DND-41 (cell line): Measurements from ENCODE around the gene ACAD9.

Source experiments
- EZH2 ChIP-seq: IDR thresholded peaks from 3 replicates; pipeline ENCODE4 v1.6.1; 2012; ENCODE audit warnings: borderline replicate concordance, low read depth, mild to moderate bottlenecking, moderate library complexity, low read length, inconsistent platforms; ENCODE audit not compliant: severe bottlenecking
- TF ChIP-seq, protein P1 (sequence below): IDR thresholded peaks from 2 replicates; pipeline ENCODE4 v1.5.1; 2012; ENCODE audit warnings: borderline replicate concordance, low read length, moderate library complexity, mild to moderate bottlenecking; ENCODE audit not compliant: poor library complexity, severe bottlenecking; ENCODE audit errors: extremely low read depth

DNA sequence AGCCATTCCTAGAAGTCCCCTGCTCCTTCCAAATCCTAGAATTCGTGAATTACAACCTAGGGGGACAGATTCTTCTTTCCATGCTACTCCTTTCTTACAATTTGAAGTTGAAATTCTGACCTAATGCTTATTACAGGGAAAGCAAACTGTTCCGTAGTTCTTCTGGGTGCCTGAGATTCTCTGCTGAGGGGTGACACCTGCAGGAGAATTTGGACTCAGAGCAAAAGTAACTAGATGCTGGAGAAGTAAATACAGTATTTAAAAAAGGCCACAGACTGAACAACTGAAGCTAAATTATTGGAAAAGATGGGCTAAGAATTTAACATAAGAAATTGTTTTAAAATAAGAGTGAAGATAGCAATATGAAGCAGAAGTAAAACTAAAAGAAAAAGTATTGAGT, 37.9 kb downstream of the ACAD9 start:
- TF ChIP-seq, protein P1, sequence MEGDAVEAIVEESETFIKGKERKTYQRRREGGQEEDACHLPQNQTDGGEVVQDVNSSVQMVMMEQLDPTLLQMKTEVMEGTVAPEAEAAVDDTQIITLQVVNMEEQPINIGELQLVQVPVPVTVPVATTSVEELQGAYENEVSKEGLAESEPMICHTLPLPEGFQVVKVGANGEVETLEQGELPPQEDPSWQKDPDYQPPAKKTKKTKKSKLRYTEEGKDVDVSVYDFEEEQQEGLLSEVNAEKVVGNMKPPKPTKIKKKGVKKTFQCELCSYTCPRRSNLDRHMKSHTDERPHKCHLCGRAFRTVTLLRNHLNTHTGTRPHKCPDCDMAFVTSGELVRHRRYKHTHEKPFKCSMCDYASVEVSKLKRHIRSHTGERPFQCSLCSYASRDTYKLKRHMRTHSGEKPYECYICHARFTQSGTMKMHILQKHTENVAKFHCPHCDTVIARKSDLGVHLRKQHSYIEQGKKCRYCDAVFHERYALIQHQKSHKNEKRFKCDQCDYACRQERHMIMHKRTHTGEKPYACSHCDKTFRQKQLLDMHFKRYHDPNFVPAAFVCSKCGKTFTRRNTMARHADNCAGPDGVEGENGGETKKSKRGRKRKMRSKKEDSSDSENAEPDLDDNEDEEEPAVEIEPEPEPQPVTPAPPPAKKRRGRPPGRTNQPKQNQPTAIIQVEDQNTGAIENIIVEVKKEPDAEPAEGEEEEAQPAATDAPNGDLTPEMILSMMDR, result peak; percentile 13
- no peak for TF ChIP-seq EZH2
